ENCODE data around the gene EIF4E2.

DNA sequence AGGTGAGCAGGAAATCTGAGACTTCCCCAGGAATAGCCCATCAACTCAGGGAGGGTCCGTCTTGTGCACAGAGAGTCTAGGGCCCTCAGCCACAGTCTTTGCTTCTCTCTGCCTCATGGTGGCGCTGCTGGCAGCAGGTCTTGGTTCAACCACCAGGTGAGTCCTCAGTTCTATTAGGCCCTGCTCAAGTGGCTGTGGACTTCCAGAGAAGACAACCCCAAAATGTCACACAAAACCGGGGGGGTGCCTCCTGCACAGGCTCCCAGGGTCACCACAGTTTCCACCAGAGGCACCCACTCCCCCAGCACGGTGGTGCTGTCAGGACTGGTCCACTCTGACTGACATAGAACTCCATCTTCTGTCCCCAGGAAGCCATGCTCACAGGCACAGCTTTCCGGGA, 13.4 kb upstream of the EIF4E2 start:
- TF ChIP-seq POLR2AphosphoS5 (IDR thresholded peaks at IDR 0.05; ENCODE audit: borderline replicate concordance, low read depth, low read length) (no peak), EZH2 (IDR thresholded peaks at IDR 0.05) (no peak)

All from SK-N-MC (cell line).